Brain pericyte (primary cell): Measurements from ENCODE around the gene TM9SF4.
"Not testable (repeated sequence)": the region's sequence is repeated elsewhere in the genome, so short reads cannot be mapped to it uniquely, and the experiment has no call there.

Experiments used
- DNase-seq: peaks from one replicate; pipeline ENCODE4 v3.0.0-alpha.2; 2012; ENCODE audit warnings: low read depth, low spot score

The TM9SF4 gene

DNA sequence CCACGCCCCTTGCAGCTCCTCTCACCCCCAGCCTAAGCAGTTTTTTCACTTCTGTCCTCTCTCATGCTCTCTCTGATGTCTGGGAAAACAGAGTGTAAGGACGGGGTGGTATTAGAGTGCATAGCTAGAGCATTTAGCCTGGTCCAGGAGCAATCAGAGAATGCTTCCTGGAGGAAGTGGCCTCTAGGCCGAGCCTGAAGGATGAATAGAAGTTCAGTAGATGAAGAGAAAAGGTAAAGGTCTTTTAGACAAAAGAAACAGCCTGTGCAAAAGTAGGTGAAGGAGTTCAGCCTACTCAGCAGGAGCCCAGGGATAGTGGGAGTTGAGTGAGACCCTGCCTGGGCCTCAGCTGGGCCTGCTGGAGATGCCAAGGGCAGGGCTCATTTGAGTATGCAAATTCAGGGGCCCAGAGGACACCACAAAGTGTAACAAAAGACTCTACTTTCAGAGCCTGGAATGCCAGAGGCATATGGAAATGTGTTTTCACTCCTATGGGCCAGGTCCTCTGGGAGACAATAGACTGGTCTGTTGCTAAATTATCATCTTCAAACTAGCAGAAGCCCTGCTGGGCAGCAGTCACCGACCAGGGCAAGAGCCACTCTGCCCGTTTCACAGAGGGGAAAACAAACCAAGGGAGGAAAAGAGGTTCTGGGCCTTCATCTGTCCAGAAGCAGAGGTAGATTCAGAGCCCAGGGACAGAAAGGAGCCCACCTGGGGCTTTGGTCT is 19.7 kb upstream of the TM9SF4 start:
- no peak for DNase-seq

DNA sequence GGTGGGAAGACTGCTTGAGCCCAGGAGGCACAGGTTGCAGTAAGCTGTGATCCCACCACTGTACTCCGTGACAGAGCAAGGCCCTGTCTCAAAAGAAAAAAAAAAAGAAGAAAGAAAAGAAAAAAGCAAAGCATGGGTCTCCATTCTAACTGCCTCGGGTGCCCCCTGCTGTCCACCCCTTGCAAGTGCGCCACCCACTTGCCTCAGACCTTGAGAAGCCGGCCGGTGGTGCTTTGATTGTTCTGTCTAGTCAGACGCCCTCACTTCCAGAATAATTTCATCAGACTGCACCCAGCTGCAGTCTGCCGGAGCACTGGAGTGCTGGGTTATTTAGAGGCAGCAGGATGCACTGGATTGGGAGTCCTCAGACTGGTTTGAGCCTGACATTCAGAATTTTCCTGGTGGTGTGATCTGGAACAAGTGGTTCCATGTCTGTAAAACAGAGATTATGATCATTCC is 17.6 kb upstream of the TM9SF4 start:
- DNase-seq = no peak

DNA sequence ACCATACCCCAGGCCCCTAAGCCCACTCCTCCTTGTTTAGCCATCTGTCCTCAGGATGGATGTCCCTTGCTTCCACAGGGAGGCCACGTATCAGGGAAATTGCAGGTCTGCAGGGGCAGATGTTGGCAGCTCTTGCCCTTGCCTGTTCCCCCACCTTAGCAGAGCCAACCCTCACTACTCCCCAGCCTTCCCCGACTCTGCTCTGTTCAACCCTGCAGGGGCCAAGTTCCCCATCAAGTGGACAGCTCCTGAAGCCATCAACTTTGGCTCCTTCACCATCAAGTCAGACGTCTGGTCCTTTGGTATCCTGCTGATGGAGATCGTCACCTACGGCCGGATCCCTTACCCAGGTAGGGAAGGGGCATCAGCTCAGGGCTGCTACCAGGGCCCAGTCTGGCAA is 10.7 kb upstream of the TM9SF4 start:
- no peak for DNase-seq

DNA sequence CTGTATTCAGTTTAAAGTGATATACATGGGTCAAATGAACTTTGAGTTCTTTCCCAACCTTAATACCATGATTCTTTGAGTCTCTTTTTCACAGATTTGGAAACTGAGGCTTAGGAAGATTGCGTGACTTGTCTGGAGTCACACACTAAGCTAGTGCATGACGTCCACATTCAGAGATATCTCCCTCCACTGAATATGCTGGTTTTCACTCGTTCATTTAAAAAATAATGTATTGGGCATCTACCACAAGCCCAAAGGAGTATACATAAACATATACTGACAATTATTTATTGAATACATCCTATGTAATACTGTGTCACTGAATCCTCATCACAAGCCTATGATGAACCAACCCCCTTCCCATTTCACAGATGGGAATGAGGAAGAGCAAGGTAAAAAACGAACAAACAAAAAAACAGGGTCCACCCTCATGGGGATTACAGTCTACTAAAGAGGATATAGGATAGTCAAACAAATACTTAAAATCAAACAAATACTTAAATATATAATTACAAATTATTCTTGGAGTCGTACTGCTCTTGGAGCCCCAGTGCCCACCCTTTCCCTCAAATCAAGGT is 611 bp upstream of the TM9SF4 start:
- no peak for DNase-seq

DNA sequence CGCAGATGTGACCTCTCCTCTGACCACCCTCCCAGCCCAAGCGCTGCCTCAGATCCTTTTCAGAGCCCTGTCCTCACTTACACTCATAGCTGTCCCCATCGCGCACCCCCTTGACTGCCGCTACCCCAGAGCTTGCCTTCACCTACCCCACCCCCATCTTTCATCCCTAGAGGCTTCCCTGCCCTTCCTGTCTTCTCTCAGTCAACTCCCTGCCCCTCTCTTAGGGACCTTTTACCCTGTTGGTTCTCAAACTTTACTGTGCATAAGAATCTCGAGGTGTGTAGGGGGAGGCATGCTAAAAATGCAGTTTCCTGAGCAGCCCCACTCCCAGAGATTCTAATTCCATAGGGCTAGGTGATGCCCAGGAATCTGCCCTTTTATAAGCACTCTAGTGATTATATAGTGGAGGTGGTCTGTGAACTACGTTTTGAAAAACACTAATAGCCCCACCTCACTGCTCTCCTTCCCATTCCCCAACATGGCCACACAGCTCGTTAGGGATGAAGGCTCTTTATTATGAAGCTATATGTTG is 725 bp downstream of the TM9SF4 start:
- DNase-seq = no peak

DNA sequence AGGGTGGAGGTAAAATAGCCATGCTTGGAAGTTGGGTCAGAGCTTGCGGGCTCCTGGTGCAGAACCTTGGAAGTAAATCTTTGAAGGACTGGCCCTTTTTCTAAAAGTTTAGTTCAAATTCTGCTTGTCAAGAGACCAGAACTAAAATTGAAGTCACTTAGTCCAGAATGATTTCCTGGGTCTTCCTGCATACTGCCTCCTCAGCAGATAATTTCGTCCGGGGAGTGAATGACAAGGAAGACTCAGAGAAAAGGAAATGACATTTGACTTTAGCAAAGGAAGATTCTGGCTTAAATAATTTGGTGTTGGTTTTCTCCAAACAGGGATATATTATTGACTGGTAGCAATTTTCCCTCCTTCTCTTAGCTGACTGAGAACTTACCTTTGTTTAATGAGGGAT is 1.2 kb downstream of the TM9SF4 start:
- DNase-seq = no peak

DNA sequence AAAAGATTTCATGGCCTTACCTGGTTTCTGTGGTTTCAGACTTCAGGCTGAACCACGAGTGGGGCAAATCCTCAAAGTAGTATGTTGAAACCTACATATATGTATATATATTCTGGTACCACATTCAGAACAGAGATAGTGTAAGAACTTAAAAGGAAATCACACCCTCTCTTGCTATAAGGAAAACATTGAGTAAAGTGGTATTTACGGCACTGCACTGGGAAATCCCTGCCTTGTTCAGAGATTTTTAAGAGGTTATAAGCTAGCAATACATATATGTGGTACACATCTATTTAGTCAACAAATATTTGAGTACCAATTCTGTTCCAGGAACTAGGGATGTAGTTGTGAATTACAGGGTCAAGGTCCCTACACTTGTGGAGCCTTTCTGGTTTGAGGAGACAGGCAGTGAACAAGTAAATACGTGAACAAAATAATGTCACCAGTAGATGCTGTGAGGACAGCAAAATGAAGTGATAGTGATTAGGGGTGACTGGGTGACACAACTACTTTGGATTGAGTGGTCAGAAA is 1.7 kb downstream of the TM9SF4 start:
- no peak for DNase-seq

DNA sequence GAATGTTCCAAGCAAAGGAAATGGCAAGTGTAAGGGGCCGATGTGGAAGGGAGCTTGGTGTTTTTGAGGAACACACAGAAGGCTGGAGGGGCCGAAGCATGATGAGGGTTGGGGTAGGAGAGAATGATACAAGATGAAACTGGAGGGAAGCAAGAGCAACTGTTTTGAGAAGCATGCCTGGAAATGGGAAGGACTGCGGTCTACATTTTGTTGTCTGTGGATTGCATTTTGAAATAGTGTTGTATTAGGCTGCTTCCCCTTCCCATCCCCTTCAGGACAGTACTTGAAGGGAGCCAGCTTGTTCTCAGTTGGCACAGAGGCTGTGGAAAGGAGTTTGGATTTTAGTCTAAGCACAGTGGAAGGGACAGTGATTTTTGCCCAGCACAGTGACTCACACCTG is 2.2 kb downstream of the TM9SF4 start:
- DNase-seq = no peak

DNA sequence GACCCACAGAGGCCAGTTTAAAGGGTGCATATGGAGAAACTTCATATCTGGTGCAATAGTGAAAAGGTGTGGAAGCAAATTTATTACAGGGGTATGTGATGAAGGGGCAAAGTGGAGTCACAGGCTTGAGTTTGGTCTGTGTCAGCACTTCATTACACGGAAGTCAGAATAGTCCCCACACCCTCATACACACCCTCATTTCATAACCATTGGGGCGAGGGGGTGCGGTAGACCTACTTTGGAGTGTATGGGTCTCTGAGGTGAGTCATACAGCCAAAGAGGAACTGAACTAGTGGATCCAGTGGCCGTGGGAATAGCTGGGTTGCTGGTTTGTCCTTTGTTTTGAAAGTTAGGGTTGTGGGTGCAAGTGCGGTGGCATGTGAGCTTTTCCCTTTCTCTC is 3.3 kb downstream of the TM9SF4 start:
- DNase-seq = no peak

DNA sequence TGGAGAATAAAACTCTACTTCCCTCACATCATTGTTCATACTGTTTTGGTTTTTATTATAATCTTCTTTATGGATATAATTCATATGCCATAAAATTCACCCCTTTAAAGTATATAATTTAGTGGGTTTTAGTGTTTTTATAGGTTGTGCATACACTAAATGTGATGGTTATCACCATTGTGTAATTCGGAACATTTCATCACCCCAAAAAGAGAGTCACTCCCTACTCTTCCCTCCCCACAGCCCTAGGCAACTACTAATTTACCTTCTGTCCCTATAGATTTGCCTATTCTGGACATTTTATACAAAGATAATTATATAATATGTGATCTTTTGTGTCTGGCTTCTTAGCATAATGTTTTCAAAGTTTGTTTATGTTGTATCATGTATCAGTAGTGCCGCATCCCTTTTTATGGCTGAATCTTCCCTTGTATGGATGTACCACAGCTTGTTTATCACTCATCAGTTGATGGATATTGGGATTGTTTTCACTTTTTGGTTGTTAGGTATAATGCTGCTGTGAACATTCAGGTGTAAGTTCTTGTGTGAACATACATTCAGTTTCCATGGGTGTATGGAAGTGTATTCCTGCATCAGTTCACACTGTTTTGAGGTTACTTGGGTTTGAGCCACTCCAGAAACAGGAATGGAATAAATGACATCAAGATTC is 4.2 kb downstream of the TM9SF4 start:
- no peak for DNase-seq

DNA sequence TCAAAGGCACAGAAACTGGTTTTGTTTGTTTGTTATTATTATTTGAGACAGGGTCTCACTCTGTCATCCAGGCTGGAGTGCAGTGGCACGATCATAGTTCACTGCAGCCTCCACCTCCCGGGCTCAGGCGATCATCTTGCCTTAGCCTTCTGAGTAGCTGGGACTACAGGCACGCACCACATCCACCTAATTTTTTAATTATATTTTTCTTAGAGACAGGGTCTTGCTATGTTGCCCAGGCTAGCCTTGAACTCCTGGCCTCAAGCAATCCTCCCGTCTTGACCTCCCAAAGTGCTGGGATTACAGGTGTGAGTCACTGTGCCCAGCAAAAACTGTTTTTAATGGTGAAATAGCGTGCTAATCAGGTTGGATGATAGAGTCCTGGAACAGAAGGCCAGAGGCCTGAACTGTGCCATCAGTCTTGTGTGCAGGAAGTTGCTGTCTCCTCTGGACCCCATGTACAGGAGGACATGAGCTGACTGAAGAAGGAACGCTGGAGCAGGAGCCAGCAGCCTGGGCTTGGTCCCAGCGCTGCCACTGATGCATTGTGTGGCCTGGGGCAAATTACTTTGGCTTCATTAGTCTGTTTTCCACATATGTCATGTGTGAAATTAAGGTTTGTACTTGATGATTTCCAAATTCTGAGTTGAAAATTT is 4.9 kb downstream of the TM9SF4 start:
- DNase-seq = no peak

DNA sequence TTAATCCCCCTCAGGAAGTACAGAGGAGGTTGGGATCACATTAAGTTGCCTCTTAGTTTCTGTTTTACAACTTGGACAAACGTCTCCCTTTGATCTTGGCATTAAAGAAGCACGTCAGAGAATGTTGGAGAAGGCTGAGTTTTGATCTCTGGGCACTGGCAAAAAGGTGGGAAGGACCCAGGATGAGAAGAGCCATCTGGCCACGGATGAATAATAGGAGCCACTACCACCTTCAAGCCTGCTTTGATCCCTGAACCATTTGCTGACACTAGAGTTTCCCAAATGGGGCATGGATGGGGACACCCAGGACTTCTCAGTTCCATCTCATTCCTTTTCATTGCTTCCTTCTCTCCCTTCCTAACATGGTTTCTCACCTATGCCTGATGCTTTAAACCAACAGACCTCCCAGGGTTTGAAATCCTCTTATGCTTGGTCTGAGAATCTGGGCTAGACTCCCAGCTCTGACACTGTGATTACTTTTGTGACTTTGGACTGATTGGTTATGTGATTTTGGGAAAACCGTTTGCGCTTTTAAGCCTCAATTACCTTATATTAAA is 5.8 kb downstream of the TM9SF4 start:
- DNase-seq = no peak

DNA sequence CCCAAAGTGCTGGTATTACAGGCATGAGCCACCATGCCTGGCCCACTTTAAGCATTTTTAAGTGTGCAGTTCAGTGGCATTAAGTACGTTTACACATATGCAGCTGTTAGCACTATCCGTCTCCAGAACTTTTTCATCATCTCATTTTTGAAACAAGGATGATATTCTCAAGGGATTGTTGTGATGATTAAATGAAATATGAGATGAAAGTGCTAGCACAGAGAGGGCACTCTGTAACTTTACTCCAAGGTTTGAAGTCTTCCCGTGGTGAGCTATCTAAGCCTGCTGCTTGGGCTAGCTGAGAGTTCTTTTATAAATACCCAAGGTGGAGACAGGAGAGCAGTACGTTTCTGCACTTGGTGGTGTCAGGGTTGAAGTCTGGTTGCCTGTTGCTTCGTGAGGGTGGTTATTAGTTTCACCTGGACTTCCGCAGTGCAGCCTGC is 6.6 kb downstream of the TM9SF4 start:
- no peak for DNase-seq

DNA sequence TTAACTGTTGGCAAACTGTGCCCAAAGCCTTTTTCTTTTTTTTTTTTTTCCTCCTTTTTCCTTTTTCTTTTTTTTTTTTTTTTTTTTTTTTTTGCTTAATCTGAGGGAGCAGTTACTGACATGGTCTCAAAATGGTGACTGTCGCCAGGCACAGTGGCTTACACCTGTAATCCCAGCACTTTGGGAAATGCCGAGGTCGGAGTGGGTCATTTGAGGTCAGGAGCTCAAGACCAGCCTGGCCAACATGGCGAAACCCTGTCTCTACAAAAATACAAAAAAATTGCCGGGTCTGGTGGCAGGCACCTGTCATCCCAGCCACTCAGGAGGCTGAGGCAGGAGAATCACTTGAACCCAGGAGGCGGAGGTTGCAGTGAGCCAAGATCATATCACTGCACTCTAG is 7.3 kb downstream of the TM9SF4 start:
- DNase-seq = not testable (repeated sequence)

DNA sequence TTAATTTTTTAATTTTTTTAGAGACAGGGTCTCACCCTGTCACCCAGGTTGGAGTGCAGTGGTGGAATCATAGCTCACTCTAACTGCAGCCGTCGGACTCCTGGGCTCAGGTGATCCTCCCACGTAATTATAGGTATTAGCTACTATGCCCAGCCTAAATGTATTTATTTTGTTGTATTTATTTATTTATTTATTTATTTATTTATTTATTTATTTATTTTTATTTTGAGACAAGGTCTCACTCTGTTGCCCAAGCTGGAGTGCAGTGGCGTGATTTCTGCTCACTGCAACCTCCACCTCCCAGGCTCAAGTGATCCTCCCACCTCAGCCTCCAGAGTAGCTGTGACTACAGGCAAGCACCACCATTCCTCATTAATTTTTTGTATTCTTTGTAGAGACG is 8.9 kb downstream of the TM9SF4 start:
- not testable (repeated sequence) for DNase-seq

DNA sequence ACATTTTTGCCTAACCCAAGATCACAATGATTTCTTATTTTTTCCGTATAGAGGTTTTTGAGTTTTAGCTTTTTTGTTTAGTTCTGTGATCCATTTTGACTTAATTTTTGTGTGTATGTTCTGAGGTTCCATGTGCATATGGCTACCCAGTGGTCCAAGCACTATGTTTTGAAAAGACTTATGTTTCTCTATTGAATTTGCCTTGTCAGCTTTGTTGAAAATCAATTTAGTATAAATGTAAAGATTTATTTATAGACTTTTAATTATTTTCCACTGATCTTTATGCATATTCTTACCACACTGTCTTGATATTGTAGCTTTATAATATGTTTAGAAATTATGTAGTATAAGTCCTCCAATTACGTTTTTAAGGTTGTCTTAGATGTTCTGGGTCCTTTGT is 10.2 kb downstream of the TM9SF4 start:
- DNase-seq = no peak

DNA sequence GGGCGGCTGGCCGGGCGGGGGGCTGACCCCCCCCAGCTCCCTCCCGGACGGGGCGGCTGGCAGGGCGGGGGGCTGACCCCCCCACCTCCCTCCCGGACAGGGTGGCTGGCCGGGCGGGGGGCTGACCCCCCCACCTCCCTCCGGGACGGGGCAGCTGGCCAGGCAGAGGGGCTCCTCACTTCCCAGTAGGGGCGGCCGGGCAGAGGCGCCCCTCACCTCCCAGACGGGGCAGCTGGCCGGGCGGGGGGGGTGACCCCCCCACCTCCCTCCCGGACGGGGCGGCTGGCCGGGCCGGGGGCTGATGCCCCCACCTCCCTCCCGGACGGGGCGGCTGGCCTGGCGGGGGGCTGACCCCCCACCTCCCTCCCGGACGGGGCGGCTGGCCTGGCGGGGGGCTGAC is 12.4 kb downstream of the TM9SF4 start:
- not testable (repeated sequence) for DNase-seq

DNA sequence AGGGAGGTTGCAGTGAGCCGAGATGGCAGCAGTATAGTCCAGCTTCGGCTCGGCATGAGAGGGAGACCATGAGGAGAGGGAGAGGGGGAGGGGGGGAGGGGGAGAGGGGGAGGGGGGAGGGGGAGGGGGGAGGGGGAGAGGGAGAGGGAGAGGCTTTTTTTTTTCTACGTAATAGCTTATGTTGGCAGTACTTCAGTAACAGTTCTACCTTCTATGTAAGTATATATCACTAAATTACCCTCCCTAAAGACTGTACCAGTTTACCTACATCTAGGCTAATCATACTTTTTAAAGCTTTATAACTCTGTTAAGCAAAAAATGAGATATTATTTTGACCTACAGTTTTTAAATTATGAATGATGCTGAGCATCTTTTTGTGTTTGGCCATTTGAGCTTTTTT is 13.6 kb downstream of the TM9SF4 start:
- DNase-seq = no peak

DNA sequence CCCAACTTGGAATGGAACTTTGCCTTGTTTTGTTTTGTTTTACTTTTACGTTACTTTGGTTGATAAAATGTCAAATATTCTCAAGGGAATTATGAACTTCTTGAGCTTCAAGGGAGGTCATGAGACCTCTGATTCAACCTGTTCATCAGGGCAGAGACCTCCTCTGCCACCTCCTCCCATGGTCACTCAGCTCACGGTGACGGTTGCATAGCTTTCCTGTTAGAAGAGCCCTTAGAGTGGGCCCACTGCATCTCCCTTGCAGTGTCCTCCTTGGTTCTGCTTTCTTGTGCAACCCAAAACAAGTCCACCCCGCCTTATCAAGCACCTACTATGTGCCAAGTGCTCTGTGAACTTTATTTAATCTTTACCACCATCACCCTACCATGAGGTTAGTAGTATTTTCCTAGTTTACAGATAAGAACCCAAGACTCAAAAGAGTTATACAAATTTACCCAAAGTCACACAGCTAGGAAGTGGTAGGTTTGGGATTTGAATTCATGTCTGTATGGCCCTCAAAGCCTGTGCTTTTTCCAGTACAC is 15.5 kb downstream of the TM9SF4 start:
- DNase-seq = no peak

DNA sequence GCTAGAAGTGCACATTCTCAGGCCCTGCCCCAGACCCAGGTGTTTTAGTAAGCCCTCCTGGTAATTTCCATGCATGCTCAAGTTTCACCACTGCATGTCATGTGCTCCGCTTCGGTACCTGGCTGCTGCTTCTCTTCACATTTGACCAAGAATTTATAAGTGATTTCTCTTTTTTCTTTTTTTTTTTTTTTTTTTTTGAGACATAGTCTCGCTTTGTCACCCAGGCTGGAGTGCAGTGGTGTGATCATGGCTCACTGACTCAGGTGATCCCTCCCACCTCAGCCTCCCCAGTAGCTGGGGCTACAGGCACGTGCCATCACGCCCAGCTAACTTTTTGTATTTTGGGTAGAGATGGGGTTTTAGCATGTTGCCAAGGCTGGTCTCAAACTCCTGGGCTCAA is 16.0 kb downstream of the TM9SF4 start:
- DNase-seq = no peak

DNA sequence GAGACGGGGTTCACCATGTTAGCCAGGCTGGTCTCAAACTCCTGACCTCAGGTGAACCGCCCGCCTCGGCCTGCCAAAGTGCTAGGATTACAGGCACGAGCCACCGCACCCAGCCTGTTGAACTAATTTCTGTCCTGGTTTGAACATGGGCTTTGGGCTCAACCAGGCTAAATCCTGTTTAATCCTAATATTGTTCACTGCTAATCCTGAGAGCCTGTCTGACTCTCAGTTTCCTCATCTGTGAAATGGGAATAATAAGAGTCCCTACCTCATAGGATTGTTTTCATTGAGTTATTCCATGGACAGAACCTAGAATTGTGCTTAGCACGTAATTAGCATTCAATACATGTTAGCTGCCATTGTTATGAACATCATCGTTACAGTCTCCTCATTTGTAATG is 17.4 kb downstream of the TM9SF4 start:
- DNase-seq = no peak
